Ovary (tissue), 9 donors: ENCODE measurements around the gene SLC25A29. TPM values are rescaled to one million over a fixed set of nuclear protein-coding genes. Genes with fewer than 3 reads are reported as not detected.

ENCODE experiments used
- DNase-seq, 5 donors: peaks; one replicate each; pipeline ENCODE4 v3.0.0-alpha.2; 2019 to 2020
- H3K27ac ChIP-seq, 2 donors: fragments of 200-600 bp; one replicate each; pipeline versions ENCODE4 v1.5.1 to v1.8.0; 2019 to 2022
- H3K27me3 ChIP-seq: fragments of 200-600 bp; one replicate; pipeline ENCODE4 v1.8.0; 2022
- H3K36me3 ChIP-seq: fragments of 200-600 bp; sonication (generic); one replicate; pipeline ENCODE4 v1.5.1; 2019
- H3K4me1 ChIP-seq: one replicate; pipeline ENCODE4 v1.8.1; 2013; ENCODE audit warnings: mild to moderate bottlenecking, moderate library complexity; ENCODE audit not compliant: insufficient read depth
- H3K4me3 ChIP-seq: fragments of 200-600 bp; sonication (generic); one replicate; pipeline ENCODE4 v1.5.1; 2017
- H3K9me3 ChIP-seq, 2 donors: fragments of 200-600 bp in 1 of 2; sonication (generic) in 1 of 2; one replicate each; pipeline versions ENCODE4 v1.5.1 to v1.8.1; 2013 to 2019; ENCODE audit warnings: mild to moderate bottlenecking in 1 of 2, moderate library complexity in 1 of 2
- EP300 ChIP-seq: sonication (generic); formaldehyde crosslinking; IDR thresholded peaks from one replicate; pipeline ENCODE4 v1.6.1; 2017; ENCODE audit warnings: antibody characterized with exemption
- POLR2A ChIP-seq: fragments of 450-650 bp; IDR thresholded peaks from one replicate; pipeline ENCODE4 v1.6.1; 2017; ENCODE audit warnings: antibody characterized with exemption, mild to moderate bottlenecking, moderate library complexity
- WGBS, 3 donors: extraction: QIAGEN DNeasy Blood & Tissue Kit in 1 of 3; methylation state at CpG; one replicate each; pipeline versions ENCODE4 v1.1.5 to v1.1.7; 2013 to 2017; 5-methylcytosine and 5-hydroxymethylcytosine counted together
- intact Hi-C, 4 donors: fragments of 100-400 bp; cut with DNase I; formaldehyde crosslinking; loops; one replicate each; pipeline versions ENCODE4 v1.11.0 to v1.15.1; 2022 to 2023
- polyA plus RNA-seq, 2 donors: library from polyadenylated mRNA; stranded (reverse); fragments of 200-250 nt in 1 of 2; fragments of 350-450 nt in 1 of 2; fragmentation: Illumina TruSeq in 1 of 2; extraction: RNeasy Lipid Tissue Mini Kit (QIAGEN cat#74804) in 1 of 2; gene quantifications; one replicate each; pipeline ENCODE4 v1.2.3, GENCODE V29; 2013 to 2014
- total RNA-seq, 7 donors: library from RNA; depleted of rRNA in 2 of 7; stranded (reverse); fragments of >200 nt in 2 of 7; fragmentation: NEBNext Ultra II Directional in 3 of 7; extraction: Animal tissue kit (Norgen Biotek cat#: 25700) in 3 of 7; gene quantifications; one replicate each; pipeline versions ENCODE4 v1.1.0 to v1.2.4, GENCODE V29; 2016 to 2023
- TF ChIP-seq, protein P1 (sequence below), 3 donors: fragments of 450-650 bp in 2 of 3; fragments of 200-600 bp in 1 of 3; IDR thresholded peaks; one replicate each; pipeline versions ENCODE4 v1.5.1 to v1.8.0; 2016 to 2022; ENCODE audit warnings: antibody characterized with exemption in 3 of 3, mild to moderate bottlenecking in 1 of 3
- donor health status: DM: no; HTN: no; CAD: no; lungs with moderate emphysema.
- donor health status: DM: no; HTN: no; CAD: no.
- donor health status: Bipolar disorder and iron deficiency.
- donor health status: DM: yes; HTN: yes; CAD: no.
- donor health status: DM: no; HTN: no; CAD: no.
- donor health status: DM: yes; HTN: yes; CAD: no.

The SLC25A29 gene
- total and polyA plus RNA-seq, 9 donors = 9.1 to 177 (median 69.9) TPM

GRCh38 chr14:100292301-100292775 lies 13.9 kb downstream of the SLC25A29 start:
- TF ChIP-seq POLR2A (no peak), EP300 (no peak)
- TF ChIP-seq, protein P1, sequence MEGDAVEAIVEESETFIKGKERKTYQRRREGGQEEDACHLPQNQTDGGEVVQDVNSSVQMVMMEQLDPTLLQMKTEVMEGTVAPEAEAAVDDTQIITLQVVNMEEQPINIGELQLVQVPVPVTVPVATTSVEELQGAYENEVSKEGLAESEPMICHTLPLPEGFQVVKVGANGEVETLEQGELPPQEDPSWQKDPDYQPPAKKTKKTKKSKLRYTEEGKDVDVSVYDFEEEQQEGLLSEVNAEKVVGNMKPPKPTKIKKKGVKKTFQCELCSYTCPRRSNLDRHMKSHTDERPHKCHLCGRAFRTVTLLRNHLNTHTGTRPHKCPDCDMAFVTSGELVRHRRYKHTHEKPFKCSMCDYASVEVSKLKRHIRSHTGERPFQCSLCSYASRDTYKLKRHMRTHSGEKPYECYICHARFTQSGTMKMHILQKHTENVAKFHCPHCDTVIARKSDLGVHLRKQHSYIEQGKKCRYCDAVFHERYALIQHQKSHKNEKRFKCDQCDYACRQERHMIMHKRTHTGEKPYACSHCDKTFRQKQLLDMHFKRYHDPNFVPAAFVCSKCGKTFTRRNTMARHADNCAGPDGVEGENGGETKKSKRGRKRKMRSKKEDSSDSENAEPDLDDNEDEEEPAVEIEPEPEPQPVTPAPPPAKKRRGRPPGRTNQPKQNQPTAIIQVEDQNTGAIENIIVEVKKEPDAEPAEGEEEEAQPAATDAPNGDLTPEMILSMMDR (IDR thresholded peaks at IDR 0.05) = no peak
- peak in 2 of 5 donors; percentile 25 to 36 for DNase-seq
- intact Hi-C loops = no loop called here
- Histone ChIP-seq H3K27ac (no peak overlapping the region), H3K27me3 (no peaks in the 10 kb centered on the region), H3K4me3 (no peak overlapping the region), H3K36me3 (no peaks in the 10 kb centered on the region), H3K4me1 (peaks cover 9% of the 10 kb centered on the region), H3K9me3 (no peaks in the 10 kb centered on the region)
- 94 to 96% (median 95%) methylated on average over 61 of the region's 61 CpGs for WGBS, 3 donors

DNA sequence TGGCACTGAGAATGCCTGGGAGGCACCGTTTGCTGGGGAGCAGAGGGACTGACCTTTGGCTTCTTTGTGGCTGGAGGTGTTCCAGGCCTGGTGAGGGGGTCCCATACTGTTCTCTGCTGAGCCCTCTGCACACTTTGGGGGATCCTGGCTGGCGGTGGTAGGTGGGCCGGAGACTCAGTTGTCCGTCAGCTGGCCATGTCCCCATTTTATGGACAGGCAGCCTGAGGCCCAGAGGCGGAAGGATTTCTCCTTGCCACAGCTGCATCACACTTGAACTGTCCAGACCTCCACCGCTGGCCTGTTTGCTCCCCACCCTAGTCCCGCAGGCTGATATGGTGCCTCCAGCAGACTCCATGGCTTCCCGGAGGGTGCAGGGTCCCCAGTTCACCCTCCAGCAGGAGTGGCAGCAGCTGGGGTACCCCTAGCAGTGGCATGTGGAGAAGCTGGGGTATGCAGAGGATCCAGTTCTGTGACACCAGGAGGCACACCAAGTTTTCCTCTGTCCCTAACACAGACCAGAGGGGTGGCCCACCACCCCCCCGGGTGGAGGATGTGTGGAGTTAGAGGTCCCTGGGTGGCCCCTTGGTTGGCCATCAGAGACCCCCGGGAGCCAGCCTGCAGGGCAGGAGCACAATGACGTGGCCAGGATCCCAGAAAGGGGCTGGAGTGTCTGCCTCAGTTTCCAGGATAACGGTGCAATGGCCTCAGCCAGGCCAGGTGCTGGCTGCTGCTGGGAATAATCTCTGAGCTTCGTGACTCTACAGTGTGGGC lies 14.8 kb downstream of the SLC25A29 start:
- no peaks in the 10 kb centered on the region for H3K9me3 ChIP-seq
- H3K27me3 ChIP-seq = no peaks in the 10 kb centered on the region
- DNase-seq = peak in 2 of 5 donors; percentile 15 to 34
- TF ChIP-seq EP300 (no peak), POLR2A (no peak)
- TF ChIP-seq, protein P1 (IDR thresholded peaks at IDR 0.05) = no peak
- intact Hi-C loops = no loop called here
- WGBS, 3 donors = 89 to 93% (median 90%) methylated on average over 12 to 13 of the region's 13 CpGs
- H3K36me3 ChIP-seq = no peaks in the 10 kb centered on the region
- no peak overlapping the region for H3K27ac ChIP-seq
- H3K4me1 ChIP-seq = peaks cover 5% of the 10 kb centered on the region
- no peak overlapping the region for H3K4me3 ChIP-seq

DNA sequence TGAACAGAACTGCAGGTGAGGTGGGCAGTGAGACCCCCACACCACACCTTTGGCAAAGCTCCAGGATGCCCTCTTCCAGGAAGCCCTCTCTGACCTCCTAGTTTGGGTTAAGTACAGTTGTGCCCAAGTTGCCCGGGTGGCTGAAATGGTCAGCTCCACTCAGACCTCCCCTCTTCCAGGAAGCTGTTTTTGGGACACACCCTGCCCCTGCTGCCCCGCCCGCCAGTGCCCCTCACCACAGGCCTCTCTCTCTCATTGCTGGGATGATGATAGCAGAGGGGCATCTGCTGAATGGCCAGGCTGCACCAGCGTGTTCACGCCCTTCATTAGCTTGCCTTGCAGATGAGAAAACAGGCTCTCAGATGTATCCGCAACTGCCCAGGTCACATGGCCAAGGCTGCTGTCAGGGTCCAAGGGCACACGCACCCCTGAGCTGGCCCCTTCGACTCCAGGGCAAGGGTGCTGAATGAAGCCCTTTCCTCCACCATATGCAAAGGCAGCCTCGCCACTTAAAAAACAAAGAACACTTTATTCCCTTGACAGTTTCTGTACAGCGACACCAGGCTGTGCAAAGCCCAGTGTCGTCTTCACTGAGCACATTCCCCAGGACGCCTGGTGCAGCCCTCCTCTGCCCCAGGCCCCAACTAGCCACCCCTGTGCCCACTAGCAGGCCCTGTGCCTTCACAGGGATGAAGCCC lies 15.5 kb downstream of the SLC25A29 start:
- H3K9me3 ChIP-seq = no peaks in the 10 kb centered on the region
- TF ChIP-seq POLR2A (no peak), EP300 (no peak)
- TF ChIP-seq, protein P1 (IDR thresholded peaks at IDR 0.05) = no peak
- no peak overlapping the region for H3K27ac ChIP-seq
- H3K27me3 ChIP-seq = no peaks in the 10 kb centered on the region
- H3K36me3 ChIP-seq = no peaks in the 10 kb centered on the region
- DNase-seq = peak in 1 of 5 donors; percentile 27
- H3K4me3 ChIP-seq = no peak overlapping the region
- peaks cover 8% of the 10 kb centered on the region for H3K4me1 ChIP-seq
- intact Hi-C loops = no loop called here
- 86 to 89% (median 89%) methylated on average over 12 of the region's 12 CpGs for WGBS, 3 donors

- Histone ChIP-seq H3K4me3 (no peak overlapping the region), H3K27ac (no peak overlapping the region), H3K36me3 (no peaks in the 10 kb centered on the region), H3K27me3 (no peaks in the 10 kb centered on the region), H3K4me1 (peaks cover 9% of the 10 kb centered on the region), H3K9me3 (no peaks in the 10 kb centered on the region)
- DNase-seq = peak in 2 of 5 donors; percentile 17 to 22
- intact Hi-C loops = no loop called here
- TF ChIP-seq POLR2A (no peak), EP300 (no peak)
- TF ChIP-seq, protein P1 (IDR thresholded peaks at IDR 0.05) = no peak
- 73 to 75% (median 73%) methylated on average over 9 of the region's 9 CpGs for WGBS, 3 donors
Observed at GRCh38 chr14:100289916-100290606, 16.2 kb downstream of the SLC25A29 start.
